Loucy (cell line): ENCODE results near the gene KATNB1.

Source experiments
- H2AFZ ChIP-seq: fragments of 200-600 bp; sonication (generic); 2 replicates; pipeline ENCODE4 v1.6.0; 2016; ENCODE audit warnings: antibody characterized with exemption, mild to moderate bottlenecking, low read length, moderate library complexity
- H3F3A ChIP-seq: fragments of 200-600 bp; 2 replicates; pipeline ENCODE4 v1.6.0; 2016; ENCODE audit warnings: antibody characterized with exemption, low read depth, mild to moderate bottlenecking
- H3K27me3 ChIP-seq: fragments of 200-600 bp; sonication (generic); 2 replicates; pipeline ENCODE4 v1.6.1; 2014; ENCODE audit warnings: low read length, mild to moderate bottlenecking; ENCODE audit not compliant: insufficient read depth, poor library complexity, severe bottlenecking
- H3K36me3 ChIP-seq: fragments of 200-600 bp; sonication (generic); 2 replicates; pipeline ENCODE4 v1.6.1; 2016; ENCODE audit warnings: low read length; ENCODE audit not compliant: insufficient read depth
- H3K4me1 ChIP-seq: fragments of 200-600 bp; sonication (generic); 2 replicates; pipeline ENCODE4 v1.5.1; 2014; ENCODE audit warnings: low read length, mild to moderate bottlenecking; ENCODE audit not compliant: insufficient read depth, poor library complexity, severe bottlenecking
- H3K4me2 ChIP-seq: fragments of 200-600 bp; sonication (generic); 2 replicates; pipeline ENCODE4 v1.6.0; 2014; ENCODE audit warnings: antibody characterized with exemption, low read length, low read depth, mild to moderate bottlenecking; ENCODE audit not compliant: poor library complexity, severe bottlenecking
- H3K4me3 ChIP-seq: fragments of 200-600 bp; sonication (generic); 2 replicates; pipeline ENCODE4 v1.5.1; 2014; ENCODE audit warnings: low read length, mild to moderate bottlenecking, mixed read lengths; ENCODE audit not compliant: poor library complexity, severe bottlenecking
- H3K79me2 ChIP-seq: fragments of 200-600 bp; sonication (generic); 2 replicates; pipeline ENCODE4 v1.6.1; 2014; ENCODE audit warnings: low read length; ENCODE audit not compliant: insufficient read depth
- H3K9ac ChIP-seq: fragments of 200-600 bp; sonication (generic); 2 replicates; pipeline ENCODE4 v1.6.0; 2014; ENCODE audit warnings: mild to moderate bottlenecking, low read depth, low read length, moderate library complexity; ENCODE audit not compliant: poor library complexity, severe bottlenecking
- H3K9me2 ChIP-seq: fragments of 200-600 bp; sonication (generic); replicated peaks from 2 replicates; pipeline ENCODE4 v1.6.1; 2016; ENCODE audit warnings: low read depth, low read length, mixed read lengths
- H3K9me3 ChIP-seq: fragments of 200-600 bp; sonication (generic); 2 replicates; pipeline ENCODE4 v1.6.1; 2014; ENCODE audit warnings: mild to moderate bottlenecking, antibody characterized with exemption, low read length, low read depth; ENCODE audit not compliant: insufficient read depth
- H4K20me1 ChIP-seq: fragments of 200-600 bp; sonication (generic); 2 replicates; pipeline ENCODE4 v1.6.0; 2014; ENCODE audit warnings: antibody characterized with exemption, low read length, mild to moderate bottlenecking; ENCODE audit not compliant: insufficient read depth, poor library complexity, severe bottlenecking
- CTCF ChIP-seq: fragments of 200-600 bp; sonication (generic); conservative IDR thresholded peaks from 2 replicates; pipeline ENCODE4 v1.5.1; 2014; ENCODE audit warnings: mild to moderate bottlenecking, antibody characterized with exemption, low read length
- EZH2phosphoT487 ChIP-seq: fragments of 200-600 bp; IDR thresholded peaks from 2 replicates; pipeline ENCODE4 v1.6.1; 2018; ENCODE audit warnings: antibody characterized with exemption, mild to moderate bottlenecking, moderate library complexity, borderline replicate concordance

The KATNB1 gene

GRCh38 chr16:57696240-57696639 lies 39.3 kb upstream of the KATNB1 start:
- no peaks in the 10 kb centered on the region for H3K9me2 ChIP-seq
- H3K79me2 ChIP-seq = no peaks in the 10 kb centered on the region
- H2AFZ ChIP-seq = no peak overlapping the region
- H3K4me2 ChIP-seq = no peak overlapping the region
- H3K27me3 ChIP-seq = no peaks in the 10 kb centered on the region
- peaks cover 32% of the 10 kb centered on the region for H3K4me1 ChIP-seq
- no peaks in the 10 kb centered on the region for H3K36me3 ChIP-seq
- H3K4me3 ChIP-seq = no peak overlapping the region
- H3K9ac ChIP-seq = no peak overlapping the region
- no peaks in the 10 kb centered on the region for H4K20me1 ChIP-seq
- H3F3A ChIP-seq = no peaks in the 10 kb centered on the region
- TF ChIP-seq EZH2phosphoT487 (no peak), CTCF (no peak)
- no peaks in the 10 kb centered on the region for H3K9me3 ChIP-seq

- no peaks in the 10 kb centered on the region for H3K79me2 ChIP-seq
- H3K9me3 ChIP-seq = no peaks in the 10 kb centered on the region
- H3K4me2 ChIP-seq = no peak overlapping the region
- no peak overlapping the region for H3K9ac ChIP-seq
- no peaks in the 10 kb centered on the region for H3K36me3 ChIP-seq
- H3K4me3 ChIP-seq = no peak overlapping the region
- no peak overlapping the region for H2AFZ ChIP-seq
- peaks cover 30% of the 10 kb centered on the region for H3K4me1 ChIP-seq
- H3F3A ChIP-seq = no peaks in the 10 kb centered on the region
- no peaks in the 10 kb centered on the region for H3K27me3 ChIP-seq
- no peaks in the 10 kb centered on the region for H4K20me1 ChIP-seq
- H3K9me2 ChIP-seq = no peaks in the 10 kb centered on the region
- TF ChIP-seq CTCF = no peak
- TF ChIP-seq EZH2phosphoT487 = no peak
Measured at GRCh38 chr16:57697896-57698537, 37.6 kb upstream of the KATNB1 start.

- Histone ChIP-seq H3K4me1 (peaks cover 26% of the 10 kb centered on the region), H3F3A (no peaks in the 10 kb centered on the region), H2AFZ (no peak overlapping the region), H3K9me3 (no peaks in the 10 kb centered on the region), H3K36me3 (no peaks in the 10 kb centered on the region), H3K4me3 (no peak overlapping the region), H3K9me2 (no peaks in the 10 kb centered on the region), H4K20me1 (no peaks in the 10 kb centered on the region), H3K4me2 (no peak overlapping the region), H3K27me3 (no peaks in the 10 kb centered on the region), H3K79me2 (no peaks in the 10 kb centered on the region), H3K9ac (no peak overlapping the region)
- no peak for TF ChIP-seq CTCF
- no peak for TF ChIP-seq EZH2phosphoT487
Measured at GRCh38 chr16:57698812-57699405, 36.7 kb upstream of the KATNB1 start.
